SK-N-MC (cell line): Measurements from ENCODE around the gene DTNA.

ENCODE experiments used
- EZH2 ChIP-seq: fragments of 200-600 bp; sonication (generic); IDR thresholded peaks from one replicate; pipeline ENCODE4 v1.6.1; 2017; ENCODE audit warnings: antibody characterized with exemption
- POLR2AphosphoS5 ChIP-seq: IDR thresholded peaks from 2 replicates; pipeline ENCODE4 v1.6.1; 2012; ENCODE audit warnings: mild to moderate bottlenecking, low read depth, low read length, borderline replicate concordance

DNA sequence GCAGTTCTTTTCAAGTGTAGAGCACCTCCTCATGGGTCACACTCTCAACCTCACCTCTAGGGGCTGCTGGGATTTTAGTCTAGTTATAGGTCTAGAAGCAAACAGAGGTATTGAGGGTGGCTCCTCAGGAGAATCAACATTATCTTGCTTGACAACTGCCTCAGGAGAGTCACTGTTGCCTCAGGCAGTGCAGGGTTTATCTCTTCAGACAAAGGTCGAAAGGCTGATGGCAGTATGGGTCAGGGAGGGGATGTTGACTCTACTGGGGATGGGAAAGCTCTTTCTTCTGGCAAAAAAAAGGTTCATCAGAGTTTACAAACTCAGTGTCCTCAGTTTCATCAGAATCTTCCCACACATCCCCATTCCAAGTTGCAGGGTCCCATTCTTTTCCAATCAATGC lies 24.0 kb downstream of the DTNA start:
- TF ChIP-seq EZH2 (no peak), POLR2AphosphoS5 (no peak)
